HEK293 (cell line): ENCODE results near the gene KLHL22.
"Not testable (repeated sequence)": the region's sequence is repeated elsewhere in the genome, so short reads cannot be mapped to it uniquely, and the experiment has no call there.

Experiments used
- CTCF ChIA-PET: fragments of 350-600 bp; formaldehyde crosslinking; extraction: SDS; loops from one replicate; lab custom pipeline; 2021; ENCODE audit warnings: antibody characterized with exemption; lab: Yijun Ruan, JAX
- POLR2A ChIA-PET: fragments of 300-600 bp; formaldehyde crosslinking; extraction: SDS; loops from one replicate; lab custom pipeline; 2020; ENCODE audit warnings: antibody characterized with exemption, inconsistent platforms; lab: Yijun Ruan, JAX
- H3K27ac ChIP-seq: fragments of 200-500 bp; sonication (Bioruptor generic); 2 replicates; pipeline ENCODE4 v1.5.1; 2014; ENCODE audit warnings: low read depth, low read length, control low read depth, inconsistent platforms; ENCODE audit errors: extremely low read depth
- H3K36me3 ChIP-seq, 2 experiments: fragments of 200-500 bp in 1 of 2; sonication (Bioruptor generic) in 1 of 2; 1 replicate in 1 of 2; 2 replicates in 1 of 2; pipeline ENCODE4 v1.5.1; 2014 to 2017; ENCODE audit warnings: inconsistent platforms in 2 of 2, low read length in 2 of 2; ENCODE audit not compliant: control insufficient read depth in 2 of 2, insufficient read depth in 1 of 2
- H3K4me1 ChIP-seq: fragments of 200-500 bp; sonication (Bioruptor generic); 2 replicates; pipeline ENCODE4 v1.5.1; 2014; ENCODE audit warnings: mild to moderate bottlenecking, low read length, inconsistent platforms; ENCODE audit not compliant: control insufficient read depth, insufficient read depth
- H3K4me3 ChIP-seq: 2 replicates; pipeline ENCODE4 v1.5.1; 2011; ENCODE audit warnings: low read depth, mild to moderate bottlenecking, control low read depth, low read length, moderate library complexity
- H3K9me3 ChIP-seq: fragments of 200-500 bp; sonication (Bioruptor generic); 2 replicates; pipeline ENCODE4 v1.5.1; 2014; ENCODE audit warnings: low read depth, low read length, inconsistent platforms; ENCODE audit not compliant: control insufficient read depth, insufficient read depth
- AEBP2 ChIP-seq: fragments of 450-650 bp; formaldehyde crosslinking; IDR thresholded peaks from 2 replicates; pipeline ENCODE4 v1.5.1; 2016; ENCODE audit warnings: missing biosample characterization, missing genetic modification characterization, borderline replicate concordance
- BCL11A ChIP-seq: fragments of 450-650 bp; formaldehyde crosslinking; IDR thresholded peaks from 2 replicates; pipeline ENCODE4 v1.5.1; 2016; ENCODE audit warnings: low read depth, missing biosample characterization, missing genetic modification characterization
- HOXC10 ChIP-seq: sonication (generic); formaldehyde crosslinking; IDR thresholded peaks from 2 replicates; pipeline ENCODE4 v1.8.1; 2023; ENCODE audit warnings: mild to moderate bottlenecking, missing genetic modification reagents
- KLF16 ChIP-seq: fragments of 450-650 bp; formaldehyde crosslinking; IDR thresholded peaks from 2 replicates; pipeline ENCODE4 v1.5.1; 2017; ENCODE audit warnings: missing biosample characterization, missing genetic modification characterization
- KLF17 ChIP-seq: fragments of 450-650 bp; formaldehyde crosslinking; IDR thresholded peaks from 2 replicates; pipeline ENCODE4 v1.5.1; 2016; ENCODE audit warnings: missing biosample characterization, missing genetic modification characterization
- PATZ1 ChIP-seq: fragments of 450-650 bp; formaldehyde crosslinking; IDR thresholded peaks from 2 replicates; pipeline ENCODE4 v1.5.1; 2016; ENCODE audit warnings: missing biosample characterization, missing genetic modification characterization
- ZBTB1 ChIP-seq: fragments of 450-650 bp; formaldehyde crosslinking; IDR thresholded peaks from 2 replicates; pipeline ENCODE4 v1.5.1; 2016; ENCODE audit warnings: missing biosample characterization, missing genetic modification characterization
- ZFHX2 ChIP-seq: fragments of 450-650 bp; formaldehyde crosslinking; conservative IDR thresholded peaks from 2 replicates; pipeline ENCODE4 v1.5.1; 2016; ENCODE audit warnings: missing biosample characterization, missing genetic modification characterization
- ZNF112 ChIP-seq: fragments of 450-650 bp; formaldehyde crosslinking; IDR thresholded peaks from 2 replicates; pipeline ENCODE4 v1.5.0; 2017; ENCODE audit warnings: missing biosample characterization, missing genetic modification characterization
- ZNF146 ChIP-seq: fragments of 450-650 bp; formaldehyde crosslinking; IDR thresholded peaks from 2 replicates; pipeline ENCODE4 v1.5.1; 2016; ENCODE audit warnings: missing biosample characterization, missing genetic modification characterization
- ZNF184 ChIP-seq: fragments of 450-650 bp; IDR thresholded peaks from 2 replicates; pipeline ENCODE4 v1.5.1; 2018; ENCODE audit warnings: missing biosample characterization, mild to moderate bottlenecking, missing genetic modification characterization
- ZNF350 ChIP-seq: fragments of 450-650 bp; formaldehyde crosslinking; IDR thresholded peaks from 2 replicates; pipeline ENCODE4 v1.5.0; 2017; ENCODE audit warnings: missing biosample characterization, mild to moderate bottlenecking, missing genetic modification characterization
- ZNF354C ChIP-seq: fragments of 450-650 bp; formaldehyde crosslinking; IDR thresholded peaks from 2 replicates; pipeline ENCODE4 v1.5.1; 2016; ENCODE audit warnings: missing biosample characterization, missing genetic modification characterization, low read depth, borderline replicate concordance
- ZNF391 ChIP-seq: fragments of 450-650 bp; formaldehyde crosslinking; IDR thresholded peaks from 2 replicates; pipeline ENCODE4 v1.5.1; 2016; ENCODE audit warnings: low read depth, missing biosample characterization, missing genetic modification characterization, borderline replicate concordance
- ZNF48 ChIP-seq: fragments of 450-650 bp; formaldehyde crosslinking; IDR thresholded peaks from 2 replicates; pipeline ENCODE4 v1.5.1; 2016; ENCODE audit warnings: missing biosample characterization, missing genetic modification characterization
- ZNF501 ChIP-seq: fragments of 450-650 bp; formaldehyde crosslinking; IDR thresholded peaks from 2 replicates; pipeline ENCODE4 v1.5.1; 2016; ENCODE audit warnings: missing biosample characterization, missing genetic modification characterization
- ZNF521 ChIP-seq: fragments of 450-650 bp; formaldehyde crosslinking; IDR thresholded peaks from 2 replicates; pipeline ENCODE4 v1.5.1; 2017; ENCODE audit warnings: missing biosample characterization, mild to moderate bottlenecking, missing genetic modification characterization
- ZNF639 ChIP-seq: fragments of 450-650 bp; formaldehyde crosslinking; IDR thresholded peaks from 2 replicates; pipeline ENCODE4 v1.5.1; 2016; ENCODE audit warnings: missing biosample characterization, missing genetic modification characterization
- ZNF692 ChIP-seq: fragments of 450-650 bp; formaldehyde crosslinking; IDR thresholded peaks from 2 replicates; pipeline ENCODE4 v1.5.1; 2016; ENCODE audit warnings: missing biosample characterization, missing genetic modification characterization
- ZNF76 ChIP-seq: fragments of 450-650 bp; formaldehyde crosslinking; IDR thresholded peaks from 2 replicates; pipeline ENCODE4; 2016; ENCODE audit warnings: low read depth, missing biosample characterization, missing genetic modification characterization, borderline replicate concordance

KLHL22 gene

GRCh38 chr22:20542055-20542454 is 46.5 kb upstream of the KLHL22 start (continued):
- TF ChIP-seq PATZ1 (tag by site-specific recombination) (no peak), ZFHX2 (no peak), BCL11A (tag by site-specific recombination) (no peak), ZNF391 (tag by site-specific recombination) (no peak), ZNF146 (tag by site-specific recombination) (no peak)
- TF ChIP-seq, all 188 proteins: peak for 0

- POLR2A ChIA-PET, H3K4me1 ChIP-seq, H3K4me3 ChIP-seq, H3K27ac ChIP-seq, H3K9me3 ChIP-seq: not testable (repeated sequence)
- peaks cover 17 to 65% of the 10 kb centered on the region in 2 experiments for H3K36me3 ChIP-seq
- CTCF ChIA-PET, result interaction anchor here (3.2 kb wide), 1 partner anchor 25 kb away, joined by 19 read pairs; no protein-coding TSS in a partner anchor
Observed at GRCh38 chr22:20538875-20539274, 43.3 kb upstream of the KLHL22 start.

GRCh38 chr22:20537983-20538382 is 42.4 kb upstream of the KLHL22 start:
- no peak overlapping the region for H3K4me3 ChIP-seq
- peaks cover 17 to 70% of the 10 kb centered on the region in 2 experiments for H3K36me3 ChIP-seq
- TF ChIP-seq ZNF521 (tag by site-specific recombination) (no peak), ZNF184 (tag by site-specific recombination) (no peak), HOXC10 (no peak), ZNF354C (tag by site-specific recombination) (no peak), ZNF350 (tag by site-specific recombination) (no peak), ZNF76 (tag by site-specific recombination) (no peak), KLF16 (tag by site-specific recombination) (no peak), ZNF48 (no peak), KLF17 (no peak), ZNF639 (tag by site-specific recombination) (no peak), ZBTB1 (tag by site-specific recombination) (no peak), ZNF501 (tag by site-specific recombination) (no peak), AEBP2 (tag by site-specific recombination) (no peak), ZNF692 (tag by site-specific recombination) (no peak), ZNF112 (tag by site-specific recombination) (no peak)
- TF ChIP-seq, all 188 proteins: peak for 0
- no peaks in the 10 kb centered on the region for H3K9me3 ChIP-seq
- ChIA-PET CTCF (interaction anchor here (3.2 kb wide), 1 partner anchor 26 kb away, joined by 19 read pairs; no protein-coding TSS in a partner anchor), POLR2A (no interaction called here)
- no peaks in the 10 kb centered on the region for H3K4me1 ChIP-seq
- no peak overlapping the region for H3K27ac ChIP-seq
